ENCODE measurements around the gene CLEC10A.

DNA sequence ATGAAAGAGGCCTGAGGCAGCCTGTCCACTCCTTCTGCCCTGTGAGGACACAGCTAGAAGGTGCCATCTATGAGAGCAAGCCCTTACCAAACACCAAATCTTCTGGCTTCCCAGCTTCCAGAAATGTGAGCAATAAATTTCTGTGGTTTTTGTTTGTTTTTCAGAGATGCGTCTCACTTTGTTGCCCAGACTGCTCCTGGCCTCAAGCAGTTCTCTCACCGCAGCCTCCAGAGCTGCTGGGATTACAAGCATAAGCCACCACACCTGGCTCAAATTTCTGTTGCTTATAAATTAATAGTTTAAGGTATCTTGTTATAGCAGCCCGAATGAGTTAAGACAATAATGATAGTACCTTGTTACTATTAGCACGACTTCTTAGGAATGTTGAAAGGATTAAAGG, 23.7 kb downstream of the CLEC10A start:
- TF ChIP-seq, protein P1, sequence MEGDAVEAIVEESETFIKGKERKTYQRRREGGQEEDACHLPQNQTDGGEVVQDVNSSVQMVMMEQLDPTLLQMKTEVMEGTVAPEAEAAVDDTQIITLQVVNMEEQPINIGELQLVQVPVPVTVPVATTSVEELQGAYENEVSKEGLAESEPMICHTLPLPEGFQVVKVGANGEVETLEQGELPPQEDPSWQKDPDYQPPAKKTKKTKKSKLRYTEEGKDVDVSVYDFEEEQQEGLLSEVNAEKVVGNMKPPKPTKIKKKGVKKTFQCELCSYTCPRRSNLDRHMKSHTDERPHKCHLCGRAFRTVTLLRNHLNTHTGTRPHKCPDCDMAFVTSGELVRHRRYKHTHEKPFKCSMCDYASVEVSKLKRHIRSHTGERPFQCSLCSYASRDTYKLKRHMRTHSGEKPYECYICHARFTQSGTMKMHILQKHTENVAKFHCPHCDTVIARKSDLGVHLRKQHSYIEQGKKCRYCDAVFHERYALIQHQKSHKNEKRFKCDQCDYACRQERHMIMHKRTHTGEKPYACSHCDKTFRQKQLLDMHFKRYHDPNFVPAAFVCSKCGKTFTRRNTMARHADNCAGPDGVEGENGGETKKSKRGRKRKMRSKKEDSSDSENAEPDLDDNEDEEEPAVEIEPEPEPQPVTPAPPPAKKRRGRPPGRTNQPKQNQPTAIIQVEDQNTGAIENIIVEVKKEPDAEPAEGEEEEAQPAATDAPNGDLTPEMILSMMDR (IDR thresholded peaks at IDR 0.05) = no peak
- TF ChIP-seq POLR2A (IDR thresholded peaks at IDR 0.05) = no peak
